Measurements from ENCODE around the gene MORF4L1.

DNA sequence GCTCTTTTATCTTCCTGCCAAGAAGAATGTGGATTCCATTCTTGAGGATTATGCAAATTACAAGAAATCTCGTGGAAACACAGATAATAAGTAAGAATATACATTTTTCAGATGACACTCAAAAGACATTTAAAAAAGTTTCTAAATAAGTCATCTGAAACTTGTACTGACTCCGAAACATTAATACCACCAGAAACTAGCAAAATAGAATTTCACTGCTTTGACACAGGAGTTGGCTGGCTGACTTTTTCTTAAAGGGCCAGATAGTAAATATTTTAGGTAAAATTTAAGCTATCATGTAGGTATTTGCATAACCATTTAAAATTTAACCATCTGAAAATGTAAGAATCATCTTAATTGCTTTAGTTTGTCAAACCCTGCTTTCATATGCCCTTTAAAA is 20.8 kb downstream of the MORF4L1 start:
- TF ChIP-seq, protein P1, sequence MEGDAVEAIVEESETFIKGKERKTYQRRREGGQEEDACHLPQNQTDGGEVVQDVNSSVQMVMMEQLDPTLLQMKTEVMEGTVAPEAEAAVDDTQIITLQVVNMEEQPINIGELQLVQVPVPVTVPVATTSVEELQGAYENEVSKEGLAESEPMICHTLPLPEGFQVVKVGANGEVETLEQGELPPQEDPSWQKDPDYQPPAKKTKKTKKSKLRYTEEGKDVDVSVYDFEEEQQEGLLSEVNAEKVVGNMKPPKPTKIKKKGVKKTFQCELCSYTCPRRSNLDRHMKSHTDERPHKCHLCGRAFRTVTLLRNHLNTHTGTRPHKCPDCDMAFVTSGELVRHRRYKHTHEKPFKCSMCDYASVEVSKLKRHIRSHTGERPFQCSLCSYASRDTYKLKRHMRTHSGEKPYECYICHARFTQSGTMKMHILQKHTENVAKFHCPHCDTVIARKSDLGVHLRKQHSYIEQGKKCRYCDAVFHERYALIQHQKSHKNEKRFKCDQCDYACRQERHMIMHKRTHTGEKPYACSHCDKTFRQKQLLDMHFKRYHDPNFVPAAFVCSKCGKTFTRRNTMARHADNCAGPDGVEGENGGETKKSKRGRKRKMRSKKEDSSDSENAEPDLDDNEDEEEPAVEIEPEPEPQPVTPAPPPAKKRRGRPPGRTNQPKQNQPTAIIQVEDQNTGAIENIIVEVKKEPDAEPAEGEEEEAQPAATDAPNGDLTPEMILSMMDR (conservative IDR thresholded peaks at IDR 0.05; ENCODE audit: low read depth, low read length), result no peak
- no peak for TF ChIP-seq EZH2 (IDR thresholded peaks at IDR 0.05; ENCODE audit: borderline replicate concordance, low read depth, low read length, poor library complexity, severe bottlenecking)
